ENCODE data around the gene FHOD3. TPM values are rescaled to one million over a fixed set of nuclear protein-coding genes. Genes with fewer than 3 reads are reported as not detected.

The FHOD3 gene
- total RNA-seq, 1 donor from 2014 or later = not detected

DNA sequence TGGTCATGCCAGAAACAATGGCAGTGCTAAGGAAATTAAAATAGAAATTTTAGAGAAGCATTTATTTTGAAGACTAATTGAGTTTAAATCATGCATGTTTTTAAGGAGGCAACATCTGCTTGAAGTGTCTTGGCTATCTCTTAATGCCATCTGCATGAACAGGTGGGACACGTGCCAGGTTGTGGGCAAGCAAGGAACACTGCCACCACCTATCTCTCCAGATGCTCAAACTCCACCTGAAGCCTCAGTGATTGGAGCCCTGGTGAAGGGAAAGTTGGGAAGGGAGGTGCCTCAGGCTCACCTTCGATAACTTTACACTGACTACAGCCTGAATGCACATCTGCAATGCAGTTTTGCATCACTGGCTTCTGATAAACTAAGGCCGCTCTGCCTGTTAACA is 439.8 kb downstream of the FHOD3 start:
- H3K4me1 Mint-ChIP-seq (ENCODE audit: low read depth) = no peaks in the 10 kb centered on the region
- DNase-seq (ENCODE audit: low spot score) = no peak
- H3K27ac Mint-ChIP-seq = no peak overlapping the region
- intact Hi-C loops (cut with micrococcal nuclease) = no loop called here
- peaks cover 2% of the 10 kb centered on the region for H3K27me3 Mint-ChIP-seq (ENCODE audit: insufficient read depth)
- H3K36me3 Mint-ChIP-seq (ENCODE audit: low read depth) = no peaks in the 10 kb centered on the region
- H3K9me3 Mint-ChIP-seq = no peaks in the 10 kb centered on the region
- no peak overlapping the region for H3K4me3 Mint-ChIP-seq

GRCh38 chr18:36744261-36744876 is 446.9 kb downstream of the FHOD3 start:
- Mint-ChIP-seq H3K9me3 (no peaks in the 10 kb centered on the region), H3K4me3 (no peak overlapping the region)
- intact Hi-C loops (cut with micrococcal nuclease) = no loop called here

DNA sequence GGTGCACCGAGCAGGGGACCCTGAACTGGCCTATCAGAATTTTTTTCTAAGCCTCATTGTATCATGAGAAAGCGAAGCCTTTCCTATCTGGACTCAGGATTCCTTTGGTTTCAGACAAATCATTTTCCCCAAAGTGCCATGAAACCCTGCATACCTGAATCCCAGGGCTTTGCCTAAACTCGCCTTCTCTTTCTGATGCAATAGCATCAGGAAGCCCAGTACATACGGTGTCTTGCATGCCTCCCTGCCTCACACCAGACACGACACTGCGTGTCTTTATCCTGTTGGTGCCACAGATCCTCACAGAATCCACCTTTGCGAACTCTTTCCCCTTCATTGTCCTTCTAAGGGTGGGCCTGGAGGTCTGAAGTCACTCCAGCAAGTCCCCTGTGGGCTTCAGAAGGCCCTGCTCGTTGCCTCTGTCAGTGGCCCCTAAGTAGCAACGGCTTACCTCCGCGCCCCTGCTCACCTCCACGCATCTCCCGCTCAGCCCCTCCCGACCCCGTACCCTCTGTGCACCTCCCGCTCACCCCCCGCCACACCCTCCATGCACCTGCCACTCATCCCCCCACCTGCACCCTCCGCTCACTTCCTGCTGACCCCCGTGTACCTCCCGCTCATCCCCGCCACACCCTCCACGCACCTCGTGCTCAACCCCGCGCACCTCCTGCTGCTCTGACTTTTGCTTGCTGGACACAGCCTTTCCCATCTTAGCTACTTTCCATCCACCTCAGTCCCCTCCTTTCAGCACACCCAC is 447.9 kb downstream of the FHOD3 start:
- no peaks in the 10 kb centered on the region for H3K4me1 Mint-ChIP-seq (ENCODE audit: low read depth)
- no peak overlapping the region for H3K27ac Mint-ChIP-seq
- no peak overlapping the region for H3K4me3 Mint-ChIP-seq
- H3K27me3 Mint-ChIP-seq (ENCODE audit: insufficient read depth) = no peaks in the 10 kb centered on the region
- DNase-seq (ENCODE audit: low spot score) = no peak
- intact Hi-C loops (cut with micrococcal nuclease) = no loop called here
- no peaks in the 10 kb centered on the region for H3K36me3 Mint-ChIP-seq (ENCODE audit: low read depth)
- H3K9me3 Mint-ChIP-seq = no peaks in the 10 kb centered on the region

More at GRCh38 chr18:36744261-36744876, 446.9 kb downstream of the FHOD3 start:
- Mint-ChIP-seq H3K27ac (no peak overlapping the region), H3K27me3 (ENCODE audit: insufficient read depth) (peaks cover 2% of the 10 kb centered on the region), H3K36me3 (ENCODE audit: low read depth) (no peaks in the 10 kb centered on the region), H3K4me1 (ENCODE audit: low read depth) (no peaks in the 10 kb centered on the region)
- DNase-seq (ENCODE audit: low spot score) = no peak

- DNase-seq (ENCODE audit: low spot score) = no peak
- Mint-ChIP-seq H3K9me3 (no peaks in the 10 kb centered on the region), H3K27ac (no peak overlapping the region), H3K4me3 (no peak overlapping the region), H3K4me1 (ENCODE audit: low read depth) (no peaks in the 10 kb centered on the region), H3K36me3 (ENCODE audit: low read depth) (no peaks in the 10 kb centered on the region), H3K27me3 (ENCODE audit: insufficient read depth) (no peaks in the 10 kb centered on the region)
- intact Hi-C loops (cut with micrococcal nuclease) = no loop called here
These were observed 455.7 kb downstream of the FHOD3 start for GRCh38 chr18:36752929-36753865.

DNA sequence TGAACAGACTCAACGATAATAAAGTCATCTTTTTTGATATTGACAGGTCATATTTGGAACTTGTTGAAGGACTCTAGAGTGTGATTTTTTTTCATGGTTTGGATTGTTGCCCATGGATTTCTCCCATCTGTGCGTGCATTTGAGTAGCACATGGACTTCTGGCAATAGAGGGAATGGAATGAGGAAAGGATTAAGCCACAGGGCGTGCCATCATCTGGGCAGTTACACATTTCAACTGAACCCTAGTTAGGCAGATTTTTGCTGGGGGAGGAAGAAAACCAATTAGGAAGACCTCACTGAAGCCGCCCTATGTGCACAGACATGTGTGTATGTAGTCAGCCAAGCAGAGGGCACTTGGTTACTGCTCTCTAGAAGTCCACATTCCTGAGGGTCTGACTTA is 458.7 kb downstream of the FHOD3 start:
- Mint-ChIP-seq H3K27me3 (ENCODE audit: insufficient read depth) (no peaks in the 10 kb centered on the region), H3K36me3 (ENCODE audit: low read depth) (no peaks in the 10 kb centered on the region), H3K4me1 (ENCODE audit: low read depth) (no peaks in the 10 kb centered on the region), H3K27ac (no peak overlapping the region), H3K9me3 (no peaks in the 10 kb centered on the region), H3K4me3 (no peak overlapping the region)
- intact Hi-C loops (cut with micrococcal nuclease) = loop anchor here (2.0 kb wide), 1 partner anchor 67 kb away; no protein-coding TSS in a partner anchor
- DNase-seq (ENCODE audit: low spot score) = no peak

DNA sequence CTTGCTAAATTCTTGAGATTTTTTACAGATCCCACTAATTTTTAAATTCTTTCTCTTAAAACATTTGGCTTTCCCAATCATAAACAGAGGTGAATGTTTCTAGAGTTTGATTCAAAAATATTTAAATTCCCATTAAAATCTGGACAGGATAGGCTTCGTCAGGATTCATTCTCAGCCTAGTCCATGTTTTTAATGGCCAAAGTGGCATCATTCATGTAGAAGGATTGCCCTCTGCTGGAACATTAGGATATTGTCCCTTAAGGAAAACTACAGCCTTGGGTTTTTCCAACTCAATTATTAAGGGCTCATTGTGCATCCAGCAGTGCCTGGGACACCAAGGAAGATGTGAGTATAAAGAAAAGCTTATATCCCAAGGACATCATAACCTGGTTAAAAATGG is 459.6 kb downstream of the FHOD3 start:
- intact Hi-C loops (cut with micrococcal nuclease) = loop anchor here (2.0 kb wide), 1 partner anchor 68 kb away; no protein-coding TSS in a partner anchor
- Mint-ChIP-seq H3K4me3 (no peak overlapping the region), H3K9me3 (no peaks in the 10 kb centered on the region), H3K27ac (no peak overlapping the region), H3K36me3 (ENCODE audit: low read depth) (no peaks in the 10 kb centered on the region), H3K27me3 (ENCODE audit: insufficient read depth) (no peaks in the 10 kb centered on the region), H3K4me1 (ENCODE audit: low read depth) (no peaks in the 10 kb centered on the region)
- DNase-seq (ENCODE audit: low spot score) = no peak

DNA sequence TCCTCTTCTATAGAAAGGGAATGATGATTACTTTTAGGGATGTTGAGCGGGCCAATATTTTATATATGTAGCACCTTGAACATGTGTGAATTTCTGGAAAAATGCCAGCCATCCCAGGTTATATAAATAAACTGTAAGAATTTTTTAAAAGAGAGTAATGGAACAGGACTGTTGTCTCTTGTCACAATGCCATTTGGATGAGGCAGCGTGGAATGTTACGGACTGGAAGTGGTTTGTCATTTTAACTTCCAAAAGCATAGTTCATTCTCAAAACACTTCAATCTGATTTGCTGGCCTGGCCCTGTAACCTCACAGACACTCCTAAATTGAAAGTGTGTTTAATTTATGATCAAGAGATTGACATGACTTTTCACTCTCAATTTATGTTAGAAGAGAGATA is 460.5 kb downstream of the FHOD3 start:
- Mint-ChIP-seq H3K4me1 (ENCODE audit: low read depth) (no peaks in the 10 kb centered on the region), H3K36me3 (ENCODE audit: low read depth) (no peaks in the 10 kb centered on the region), H3K27ac (no peak overlapping the region), H3K4me3 (no peak overlapping the region), H3K9me3 (no peaks in the 10 kb centered on the region), H3K27me3 (ENCODE audit: insufficient read depth) (no peaks in the 10 kb centered on the region)
- no peak for DNase-seq (ENCODE audit: low spot score)
- intact Hi-C loops (cut with micrococcal nuclease) = loop anchor here (2.0 kb wide), 1 partner anchor 69 kb away; no protein-coding TSS in a partner anchor

DNA sequence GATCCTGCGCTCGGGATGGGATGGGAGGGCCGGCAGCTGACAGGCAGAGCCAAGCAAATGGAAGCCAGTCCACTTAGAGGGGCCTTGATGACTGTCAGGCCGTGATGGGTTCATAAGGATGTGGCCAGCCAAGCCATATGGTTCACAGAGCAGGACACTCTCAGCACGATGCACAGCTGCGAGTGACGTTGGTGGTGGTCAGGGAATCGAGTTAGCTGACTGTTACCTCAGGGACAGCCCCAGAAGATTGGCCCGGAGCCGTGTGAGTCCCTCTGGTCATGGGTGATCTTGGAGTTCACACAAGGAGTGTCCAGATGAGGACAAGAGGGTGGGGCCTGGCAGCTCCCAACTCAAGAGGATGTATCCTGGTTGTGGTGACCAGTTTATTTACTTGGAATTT is 461.1 kb downstream of the FHOD3 start:
- no peaks in the 10 kb centered on the region for H3K27me3 Mint-ChIP-seq (ENCODE audit: insufficient read depth)
- DNase-seq (ENCODE audit: low spot score) = no peak
- no peaks in the 10 kb centered on the region for H3K36me3 Mint-ChIP-seq (ENCODE audit: low read depth)
- intact Hi-C loops (cut with micrococcal nuclease) = no loop called here
- no peaks in the 10 kb centered on the region for H3K4me1 Mint-ChIP-seq (ENCODE audit: low read depth)
- no peak overlapping the region for H3K4me3 Mint-ChIP-seq
- H3K9me3 Mint-ChIP-seq = no peaks in the 10 kb centered on the region
- no peak overlapping the region for H3K27ac Mint-ChIP-seq

GRCh38 chr18:36759167-36759776 is 461.8 kb downstream of the FHOD3 start:
- Mint-ChIP-seq H3K4me3 (no peak overlapping the region), H3K27me3 (ENCODE audit: insufficient read depth) (no peaks in the 10 kb centered on the region), H3K27ac (no peak overlapping the region), H3K9me3 (no peaks in the 10 kb centered on the region), H3K36me3 (ENCODE audit: low read depth) (no peaks in the 10 kb centered on the region), H3K4me1 (ENCODE audit: low read depth) (no peaks in the 10 kb centered on the region)
- intact Hi-C loops (cut with micrococcal nuclease) = no loop called here
- no peak for DNase-seq (ENCODE audit: low spot score)

GRCh38 chr18:36760598-36760997 is 463.1 kb downstream of the FHOD3 start:
- DNase-seq (ENCODE audit: low spot score) = no peak
- Mint-ChIP-seq H3K36me3 (ENCODE audit: low read depth) (no peaks in the 10 kb centered on the region), H3K27ac (no peak overlapping the region), H3K9me3 (no peaks in the 10 kb centered on the region), H3K4me3 (no peak overlapping the region), H3K27me3 (ENCODE audit: insufficient read depth) (no peaks in the 10 kb centered on the region), H3K4me1 (ENCODE audit: low read depth) (no peaks in the 10 kb centered on the region)
- intact Hi-C loops (cut with micrococcal nuclease) = no loop called here

- Mint-ChIP-seq H3K4me3 (no peak overlapping the region), H3K4me1 (ENCODE audit: low read depth) (no peaks in the 10 kb centered on the region), H3K27ac (no peak overlapping the region), H3K36me3 (ENCODE audit: low read depth) (no peaks in the 10 kb centered on the region), H3K9me3 (no peaks in the 10 kb centered on the region), H3K27me3 (ENCODE audit: insufficient read depth) (no peaks in the 10 kb centered on the region)
- DNase-seq (ENCODE audit: low spot score) = no peak
- intact Hi-C loops (cut with micrococcal nuclease) = no loop called here
These were observed 463.7 kb downstream of the FHOD3 start for GRCh38 chr18:36761186-36761698.

DNA sequence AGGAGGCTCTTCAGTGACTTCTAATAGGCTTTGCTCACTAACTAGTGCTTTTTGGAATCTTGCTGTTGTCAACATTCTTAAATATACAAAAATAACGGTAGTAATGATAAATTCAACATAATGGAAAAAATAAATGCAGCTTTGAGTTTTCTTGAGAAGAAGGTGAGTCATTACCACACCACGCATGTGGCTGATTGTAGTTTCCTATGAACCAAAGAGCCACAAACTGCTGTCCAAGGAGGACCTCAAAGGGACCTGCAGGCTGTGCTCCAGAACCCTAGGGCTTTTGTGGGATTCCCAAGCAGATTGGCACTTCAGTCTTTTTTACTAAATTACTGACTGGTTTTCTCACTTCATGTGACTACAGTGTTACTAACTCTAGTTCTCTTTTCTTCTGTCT is 464.6 kb downstream of the FHOD3 start:
- H3K36me3 Mint-ChIP-seq (ENCODE audit: low read depth) = no peaks in the 10 kb centered on the region
- intact Hi-C loops (cut with micrococcal nuclease) = no loop called here
- no peaks in the 10 kb centered on the region for H3K27me3 Mint-ChIP-seq (ENCODE audit: insufficient read depth)
- H3K4me1 Mint-ChIP-seq (ENCODE audit: low read depth) = no peaks in the 10 kb centered on the region
- no peak overlapping the region for H3K4me3 Mint-ChIP-seq
- no peaks in the 10 kb centered on the region for H3K9me3 Mint-ChIP-seq
- no peak overlapping the region for H3K27ac Mint-ChIP-seq
- DNase-seq (ENCODE audit: low spot score) = no peak

Data from activated T-helper 1 cell treated with anti-CD3 and anti-CD28 coated beads, Interleukin-12 subunit alpha, Interleukin-12 subunit beta, Interleukin-2, Interleukin-4 antibody, amounts not matched to agents 30 ng/mL and 10 ng/mL and 1 ng/mL, durations not matched to agents 14 hours and 24 hours and 36 hours (primary cell).